Activated CD4-positive, alpha-beta T cell treated with anti-CD3 and anti-CD28 coated beads, Interleukin-10, Interleukin-2, amounts not matched to agents 100 ng/mL and 50 ng/mL, durations not matched to agents 16 hours and 8 hours (primary cell): ENCODE results near the gene AREL1.

Experiments
- DNase-seq: peaks from one replicate; pipeline ENCODE4 v3.0.0-alpha.2; 2020

Gene AREL1

DNA sequence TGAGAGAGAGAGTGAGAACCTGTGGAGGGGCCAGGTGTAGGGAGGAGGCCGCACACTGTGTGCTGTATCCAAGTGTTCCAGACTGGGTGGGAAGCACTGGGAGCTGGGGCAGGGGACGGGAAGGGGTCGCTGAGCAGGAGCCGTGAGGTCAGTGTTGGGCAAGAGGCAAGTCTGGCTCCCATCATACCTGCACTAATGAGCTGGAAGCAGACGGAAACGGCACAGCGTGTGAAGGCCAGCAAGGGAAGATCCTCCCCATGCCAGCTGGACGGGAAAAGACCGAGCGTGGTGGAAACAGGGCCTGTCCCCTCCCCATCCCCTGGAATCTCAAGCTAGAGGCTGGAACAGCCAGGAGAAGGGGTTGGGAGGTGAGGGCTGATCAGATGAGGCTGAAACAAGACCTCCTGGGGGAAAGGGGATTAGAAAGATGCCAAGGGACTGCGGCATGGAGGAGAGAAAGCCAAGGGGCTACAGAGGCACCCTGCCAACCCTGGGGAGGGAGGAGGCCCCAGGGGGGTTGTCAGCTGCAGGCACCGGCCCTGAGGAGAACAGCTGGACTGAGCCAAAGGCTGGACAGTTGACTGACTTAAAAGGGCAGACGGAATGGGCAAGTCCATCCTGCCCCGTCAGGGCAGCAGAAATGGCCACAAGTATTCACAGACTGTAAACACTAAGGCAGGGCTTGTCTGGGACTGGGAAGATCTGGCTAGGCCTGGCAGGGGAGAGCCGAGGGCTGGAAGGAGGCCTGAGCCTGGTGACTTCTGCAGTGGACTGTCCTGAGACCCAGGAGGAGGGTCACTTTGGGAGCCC, 81.8 kb downstream of the AREL1 start:
- no peak for DNase-seq

DNA sequence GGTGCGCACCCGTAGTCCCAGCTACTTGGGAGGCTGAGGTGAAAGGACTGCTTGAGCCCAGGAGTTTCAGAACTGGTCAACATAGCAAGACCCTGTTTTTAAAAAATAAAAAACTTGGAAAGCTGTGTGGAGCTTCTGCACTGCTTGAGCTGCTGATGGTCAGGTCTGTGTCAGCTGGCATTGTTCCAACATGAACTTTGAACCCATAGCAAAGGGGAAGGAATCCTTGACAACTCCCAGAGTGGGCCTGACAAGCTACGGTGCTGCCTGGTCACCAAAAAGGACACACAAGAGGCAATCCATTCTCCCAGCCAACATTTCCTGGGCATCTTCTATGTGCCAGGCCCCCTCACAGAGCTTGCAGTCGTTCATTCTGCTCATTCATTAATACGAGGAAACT, 84.5 kb downstream of the AREL1 start:
- no peak for DNase-seq

GRCh38 chr14:74627076-74627475, 85.8 kb downstream of the AREL1 start:
- no peak for DNase-seq

GRCh38 chr14:74622257-74622656, 90.6 kb downstream of the AREL1 start:
- DNase-seq, result no peak

DNA sequence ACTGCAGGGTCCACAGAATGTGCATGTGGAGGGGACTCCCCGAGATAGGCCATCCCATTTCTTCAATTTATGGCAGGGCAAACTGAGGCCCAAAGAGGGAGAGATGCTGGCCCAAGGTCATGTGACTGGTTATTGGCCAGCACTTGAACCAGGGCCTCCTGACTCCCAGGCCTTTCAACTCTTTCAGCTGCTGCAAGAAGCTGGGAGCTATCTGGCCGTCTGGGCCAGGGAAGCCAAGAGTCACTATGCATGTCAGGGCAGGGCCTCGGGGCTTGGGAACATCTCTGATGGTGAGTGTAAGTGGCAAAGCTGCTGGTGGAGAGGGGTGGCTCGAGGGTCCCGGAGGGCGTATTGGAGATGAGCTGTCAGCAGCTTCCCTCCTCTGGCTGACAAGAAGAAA, 91.3 kb downstream of the AREL1 start:
- no peak for DNase-seq

DNA sequence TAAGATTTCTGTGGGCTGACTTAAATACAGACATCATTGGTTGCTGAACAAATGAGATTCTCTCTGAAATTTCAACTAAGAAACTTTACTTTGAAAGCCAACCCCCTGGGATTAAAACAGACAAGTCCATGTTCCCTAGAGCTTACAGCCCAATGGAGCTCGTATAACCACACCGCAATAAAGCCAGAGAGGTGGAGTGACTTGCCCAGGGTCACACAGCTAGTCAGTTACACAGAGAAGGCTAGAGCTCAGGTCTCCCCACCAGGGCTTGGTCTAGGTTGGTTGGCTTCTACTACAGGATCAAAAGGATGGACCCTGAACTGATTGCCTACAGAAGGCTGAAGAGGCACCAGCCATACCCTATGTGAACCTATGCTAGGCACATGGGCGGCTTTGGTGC, 92.0 kb downstream of the AREL1 start:
- DNase-seq, result no peak

DNA sequence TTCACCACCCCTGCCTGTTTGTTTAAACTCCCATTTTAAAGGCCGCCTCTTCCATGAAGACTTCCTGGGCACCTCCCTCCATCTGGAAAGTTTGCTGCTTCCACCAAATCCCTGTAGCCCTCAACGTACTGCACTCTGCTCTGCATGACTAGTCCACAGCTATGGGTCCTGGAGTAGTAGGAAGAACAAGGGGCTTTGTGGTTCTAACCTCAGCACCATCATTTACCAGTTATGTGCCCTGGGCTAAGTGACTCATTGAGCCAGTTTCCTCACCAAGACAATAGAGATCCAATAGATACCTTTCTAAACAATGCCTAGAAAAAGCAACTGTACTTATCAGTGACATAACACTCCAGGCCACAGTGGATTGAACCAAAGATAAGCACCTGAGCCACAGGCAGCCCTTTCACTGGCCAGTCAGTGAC, 92.4 kb downstream of the AREL1 start:
- DNase-seq, result peak; percentile 75

- DNase-seq, result no peak
Measured at GRCh38 chr14:74619672-74620131, 93.2 kb downstream of the AREL1 start.

GRCh38 chr14:74618078-74618952, 94.6 kb downstream of the AREL1 start:
- peak; percentile 87 for DNase-seq

DNA sequence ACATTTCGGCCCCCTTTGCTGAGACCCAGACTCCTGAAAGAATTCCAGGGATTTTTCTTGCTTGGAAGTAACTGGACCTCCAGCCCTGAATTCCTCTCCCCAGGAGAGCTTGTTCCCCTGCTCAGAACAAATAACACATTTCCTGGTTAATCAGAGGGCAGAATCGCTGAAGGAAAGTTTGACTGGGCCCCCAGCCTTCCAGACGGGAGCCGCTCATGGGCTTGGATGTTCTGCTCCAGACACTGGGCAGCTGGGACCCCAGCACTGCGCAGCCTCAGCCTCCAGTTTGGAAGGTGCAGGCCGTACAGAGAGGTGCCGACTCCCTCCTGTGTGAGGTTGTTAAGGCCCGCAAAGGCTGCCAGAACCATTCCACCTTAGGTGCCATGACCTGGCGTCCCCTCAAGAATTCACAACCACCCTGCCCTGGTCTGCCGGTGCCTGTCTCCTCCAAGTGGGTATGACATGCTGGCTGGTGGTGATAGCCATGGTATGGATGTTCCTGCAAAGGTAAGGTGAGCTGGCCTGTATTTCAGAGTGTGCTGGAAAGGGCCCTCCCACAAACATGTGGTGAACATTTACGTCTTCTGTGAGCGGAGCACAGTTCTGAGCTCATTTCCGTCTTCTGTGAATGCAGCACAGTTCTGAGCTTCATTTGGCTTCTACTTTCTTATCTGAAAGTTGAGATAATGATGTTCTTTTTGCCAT, 95.7 kb downstream of the AREL1 start:
- no peak for DNase-seq

DNA sequence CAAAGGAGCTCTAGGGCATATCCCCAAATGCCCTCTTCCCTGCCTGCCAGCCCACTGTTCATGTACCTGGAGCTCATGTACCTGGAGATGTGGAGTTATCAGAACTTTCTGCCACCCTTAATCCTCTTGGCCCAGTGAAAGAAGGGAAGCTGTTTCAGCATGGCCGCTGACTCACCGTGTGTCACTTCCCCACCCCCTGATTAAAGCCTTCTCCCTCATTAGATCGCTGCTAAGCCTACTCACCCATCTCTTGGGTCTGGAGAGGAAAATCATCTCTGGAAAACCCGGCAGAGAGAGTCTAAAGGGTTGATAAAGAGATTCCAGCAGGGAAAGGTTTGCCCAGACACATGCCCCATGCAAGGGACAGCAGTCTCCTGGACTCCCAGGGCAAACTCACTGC, 96.4 kb downstream of the AREL1 start:
- no peak for DNase-seq

DNA sequence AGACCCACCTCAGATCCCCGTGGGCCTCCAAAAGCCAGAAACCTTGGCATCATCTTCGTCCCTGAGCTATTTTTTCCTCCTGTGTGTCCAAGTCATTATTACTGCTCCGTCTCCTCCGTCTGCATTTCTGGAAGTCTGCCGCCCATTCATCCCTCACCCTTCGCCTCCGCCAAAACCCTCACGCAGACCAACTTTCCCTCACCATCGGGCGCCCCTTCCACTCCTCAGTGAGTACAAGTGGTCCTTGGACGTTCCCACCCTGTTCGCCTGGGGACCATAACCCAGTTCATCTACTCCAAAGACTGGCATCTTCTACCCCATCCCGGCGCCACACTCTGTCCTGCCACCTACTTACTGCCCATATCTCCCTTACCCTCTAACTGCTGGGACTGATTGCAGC, 97.1 kb downstream of the AREL1 start:
- no peak for DNase-seq

GRCh38 chr14:74614508-74615495, 98.1 kb downstream of the AREL1 start:
- DNase-seq, result no peak

DNA sequence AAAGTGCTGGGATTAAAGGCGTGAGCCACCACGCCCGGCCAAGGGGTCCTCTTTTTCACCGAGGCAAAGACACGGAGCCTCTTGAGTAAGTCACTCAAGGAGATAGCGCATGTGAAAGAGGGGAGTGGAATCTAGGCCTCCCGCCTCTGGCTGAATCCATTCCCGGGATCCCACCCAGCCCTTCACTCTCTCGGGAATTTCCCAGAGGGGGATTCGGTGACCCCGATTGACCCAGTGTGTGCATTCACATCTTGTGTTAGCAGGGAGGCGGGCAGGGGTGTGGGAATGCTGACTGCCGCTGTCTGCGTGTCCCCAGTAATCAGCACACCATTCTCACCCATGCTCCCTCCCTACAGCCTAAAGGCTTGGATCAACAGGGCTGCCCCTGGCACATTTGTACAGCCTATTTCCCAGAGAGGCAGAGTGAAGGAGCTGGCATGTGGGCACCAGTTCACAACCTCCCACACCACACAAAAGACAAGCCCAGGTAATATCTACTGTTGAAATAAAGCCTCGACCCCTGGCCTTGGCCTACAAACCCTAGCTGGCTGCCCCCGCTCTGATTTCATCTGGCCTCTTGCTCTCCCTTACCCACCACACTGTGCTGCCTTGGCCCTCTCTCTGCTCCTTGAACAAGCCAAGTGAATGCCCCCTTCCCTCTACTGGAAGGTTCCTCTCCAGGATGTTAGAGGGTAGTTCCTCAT, 99.5 kb downstream of the AREL1 start:
- DNase-seq, result no peak

DNA sequence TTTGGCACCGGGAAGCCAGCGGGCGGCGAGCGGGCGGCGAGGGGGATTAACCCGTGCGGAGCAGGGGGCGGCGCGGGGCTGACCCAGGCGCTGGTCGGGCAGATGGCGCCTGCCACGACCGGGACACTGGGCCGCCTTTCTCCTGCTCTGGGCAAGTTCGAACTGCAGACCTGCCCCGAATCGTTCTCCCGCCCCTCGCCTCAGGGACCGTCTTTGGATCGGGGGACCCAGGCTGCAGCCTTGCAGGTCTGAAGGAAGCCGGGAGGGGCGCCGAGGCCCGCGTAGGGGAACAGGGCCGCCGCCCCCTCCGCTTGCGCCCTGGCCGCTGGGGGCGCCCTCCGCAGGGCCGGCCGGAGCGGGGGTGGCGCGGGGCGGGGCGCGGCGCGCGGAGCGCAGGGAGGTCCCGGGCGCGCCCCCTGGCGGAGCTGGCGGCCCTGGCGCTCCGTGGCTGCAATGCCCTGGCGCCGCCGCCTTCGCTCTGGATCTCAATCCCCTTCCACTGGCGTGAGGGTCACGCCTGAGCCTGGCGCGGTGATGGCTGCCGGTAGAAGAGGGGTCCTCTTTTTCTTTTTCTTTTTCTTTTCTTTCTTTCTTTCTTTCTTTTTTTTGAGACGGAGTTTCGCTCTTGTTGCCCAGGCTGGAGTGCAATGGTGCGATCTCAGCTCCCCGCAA, 100.4 kb downstream of the AREL1 start:
- DNase-seq, result peak; percentile 84

DNA sequence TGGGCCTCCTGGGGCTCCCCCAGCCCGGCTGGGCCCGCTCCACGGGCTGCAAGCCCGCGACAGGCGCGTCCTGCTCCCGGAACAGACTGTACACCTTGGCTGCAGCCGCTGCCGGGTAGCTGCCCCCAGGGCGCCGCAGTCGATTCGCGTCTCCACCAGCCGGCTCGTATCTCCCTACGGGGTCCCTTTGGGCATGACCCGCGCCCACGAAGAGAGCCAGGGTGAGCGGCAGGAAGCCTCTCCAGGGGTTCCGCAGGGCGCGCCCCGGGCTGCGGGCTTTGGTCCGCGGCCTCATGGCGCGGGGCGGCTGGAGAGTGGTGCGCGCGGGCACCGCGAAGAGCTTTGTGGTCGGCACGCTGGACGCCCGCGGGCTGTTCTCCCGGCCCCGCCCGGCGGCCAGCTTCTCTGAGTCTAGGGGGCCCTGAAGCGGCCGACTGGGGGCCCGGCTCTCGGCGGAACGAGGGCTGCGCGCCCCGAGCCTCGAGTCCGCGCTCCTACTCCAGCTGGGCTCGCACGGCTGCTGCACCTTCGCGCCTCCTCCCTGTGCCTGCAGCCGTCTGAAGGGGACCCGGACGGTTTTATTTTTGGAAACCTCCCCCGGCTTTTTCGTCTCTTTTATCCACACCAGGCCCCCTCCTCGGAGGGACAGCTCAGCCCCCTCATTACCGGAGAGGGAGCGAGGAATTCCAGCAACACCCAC, 101.1 kb downstream of the AREL1 start, which contains the start of gene LTBP2:
Gene LTBP2, minus strand, starts transcription at position 588 of the 700 bp plus-strand sequence. Its CDS starts 293 bp downstream, at position 295.
- DNase-seq, result no peak
